ENCODE results near the gene PRAME. TPM values are rescaled to one million over a fixed set of nuclear protein-coding genes. Genes with fewer than 3 reads are reported as not detected.
"Not testable (repeated sequence)": the region's sequence is repeated elsewhere in the genome, so short reads cannot be mapped to it uniquely, and the experiment has no call there.

The PRAME gene, protein sequence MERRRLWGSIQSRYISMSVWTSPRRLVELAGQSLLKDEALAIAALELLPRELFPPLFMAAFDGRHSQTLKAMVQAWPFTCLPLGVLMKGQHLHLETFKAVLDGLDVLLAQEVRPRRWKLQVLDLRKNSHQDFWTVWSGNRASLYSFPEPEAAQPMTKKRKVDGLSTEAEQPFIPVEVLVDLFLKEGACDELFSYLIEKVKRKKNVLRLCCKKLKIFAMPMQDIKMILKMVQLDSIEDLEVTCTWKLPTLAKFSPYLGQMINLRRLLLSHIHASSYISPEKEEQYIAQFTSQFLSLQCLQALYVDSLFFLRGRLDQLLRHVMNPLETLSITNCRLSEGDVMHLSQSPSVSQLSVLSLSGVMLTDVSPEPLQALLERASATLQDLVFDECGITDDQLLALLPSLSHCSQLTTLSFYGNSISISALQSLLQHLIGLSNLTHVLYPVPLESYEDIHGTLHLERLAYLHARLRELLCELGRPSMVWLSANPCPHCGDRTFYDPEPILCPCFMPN
- not detected for total RNA-seq
- long read RNA-seq: 0 reads

DNA sequence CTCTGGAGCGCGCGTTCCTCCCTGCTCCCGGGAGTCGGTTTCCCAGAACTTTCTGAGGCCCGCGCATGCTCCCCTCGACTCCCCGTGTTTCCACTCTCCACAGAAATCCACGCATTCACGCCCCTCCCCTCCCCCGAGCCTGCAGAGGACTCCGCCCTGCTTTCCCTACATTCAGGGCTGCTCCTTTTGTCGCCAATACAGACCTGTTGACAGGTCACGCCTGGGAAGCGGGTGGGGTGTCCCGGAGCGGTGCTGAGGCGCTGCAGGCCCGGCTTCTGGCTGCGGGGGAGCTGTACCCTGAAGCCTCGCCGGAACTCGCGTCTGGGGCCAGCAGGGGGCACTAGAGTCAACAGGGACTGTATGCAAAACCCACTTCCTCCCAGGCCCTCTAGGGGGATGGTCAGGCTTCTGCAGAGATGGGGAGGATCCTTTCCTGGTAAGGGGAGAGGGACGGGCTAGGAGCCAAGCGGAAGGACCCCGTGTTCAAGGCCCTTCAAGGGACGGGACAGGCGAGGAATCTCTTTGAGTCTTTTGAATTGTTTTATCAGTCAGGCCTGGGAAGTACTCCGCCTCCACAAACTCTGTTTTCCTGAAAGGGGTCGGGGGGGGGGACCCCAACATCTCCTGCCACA lies at the start of gene PRAME:
TSS of gene PRAME (minus strand) at position 294 of the 632 bp plus-strand sequence. CDS start 2,433 bp downstream, outside the sequence.
- intact Hi-C loops (cut with DNase I): no loop called here
- DNase-seq (peak; percentile 70), ATAC-seq (ENCODE audit: poor library complexity) (no peak)

DNA sequence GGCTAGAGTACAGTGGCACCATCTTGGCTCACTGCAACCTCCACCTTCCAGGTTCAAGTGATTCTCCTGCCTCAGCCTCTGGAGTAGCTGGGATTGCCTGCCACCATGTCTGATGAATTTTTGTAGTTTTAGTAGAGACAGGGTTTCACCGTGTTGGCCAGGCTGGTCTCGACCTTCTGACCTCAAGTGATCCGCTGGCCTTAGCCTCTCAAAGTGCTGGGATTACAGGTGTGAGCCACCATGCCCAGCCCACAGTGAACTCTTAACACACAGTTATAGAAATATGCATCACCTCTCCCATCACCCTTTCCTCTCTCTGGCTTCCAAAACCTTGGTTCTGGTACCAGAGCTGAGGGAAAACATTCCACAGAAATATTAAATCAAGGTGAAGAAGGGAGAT lies 49.0 kb upstream of the PRAME start:
- intact Hi-C loops (cut with DNase I): not testable (repeated sequence)

DNA sequence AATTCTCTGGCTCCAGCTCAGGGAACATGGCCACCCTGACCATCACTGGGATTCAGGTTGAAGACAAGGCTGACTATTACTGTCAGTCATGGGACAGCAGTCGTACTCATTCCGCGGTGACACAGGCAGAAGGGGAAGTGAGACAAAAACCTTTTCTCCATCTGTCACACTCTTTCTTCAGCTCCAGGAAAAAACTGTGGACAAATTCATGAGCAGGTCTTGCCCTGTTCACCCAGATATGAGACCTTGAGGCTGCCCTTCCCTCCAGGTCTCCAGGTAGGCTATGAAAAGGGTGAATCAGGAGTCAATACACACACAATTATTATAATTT lies 46.0 kb upstream of the PRAME start:
- DNase-seq: no peak
- no peak for ATAC-seq (ENCODE audit: poor library complexity)
- intact Hi-C loops (cut with DNase I): no loop called here

More for the DNA sequence above, 49.0 kb upstream of the PRAME start:
- DNase-seq; ATAC-seq (ENCODE audit: poor library complexity): not testable (repeated sequence)

DNA sequence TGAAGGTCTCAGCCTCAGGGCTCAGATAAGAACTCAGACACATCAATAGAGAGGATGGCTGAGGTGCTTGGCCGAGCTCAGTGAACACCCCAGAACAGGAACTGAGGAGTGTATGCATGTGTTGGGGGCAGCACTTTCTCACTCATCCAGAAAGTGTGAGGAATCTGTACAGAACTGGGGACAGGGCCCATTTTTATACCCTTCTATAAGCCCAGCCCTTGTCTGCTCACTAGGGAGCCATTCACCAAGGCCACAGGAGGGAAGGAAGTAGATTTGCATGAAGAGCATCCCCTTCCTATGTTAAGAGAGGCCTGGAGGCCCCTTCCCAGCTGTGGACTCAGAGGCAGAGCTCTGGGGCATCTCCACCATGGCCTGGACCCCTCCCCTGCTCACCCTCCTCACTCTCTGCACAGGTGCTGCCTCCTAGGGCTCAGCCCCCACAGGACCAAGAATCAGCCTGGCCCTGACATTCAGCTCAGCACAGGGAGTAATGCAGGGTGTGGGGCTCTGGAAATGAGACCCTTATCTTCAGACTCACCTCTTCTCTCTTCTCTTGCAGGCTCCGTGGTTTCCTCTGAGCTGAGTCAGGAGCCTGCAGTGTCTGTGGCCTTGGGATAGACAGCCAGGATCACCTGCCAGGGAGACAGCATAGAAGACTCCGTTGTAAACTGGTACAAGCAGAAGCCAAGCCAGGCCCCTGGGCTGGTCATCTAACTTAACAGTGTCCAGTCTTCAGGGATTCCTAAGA lies 45.4 kb upstream of the PRAME start:
- intact Hi-C loops (cut with DNase I): no loop called here
- DNase-seq (no peak), ATAC-seq (ENCODE audit: poor library complexity) (no peak)

DNA sequence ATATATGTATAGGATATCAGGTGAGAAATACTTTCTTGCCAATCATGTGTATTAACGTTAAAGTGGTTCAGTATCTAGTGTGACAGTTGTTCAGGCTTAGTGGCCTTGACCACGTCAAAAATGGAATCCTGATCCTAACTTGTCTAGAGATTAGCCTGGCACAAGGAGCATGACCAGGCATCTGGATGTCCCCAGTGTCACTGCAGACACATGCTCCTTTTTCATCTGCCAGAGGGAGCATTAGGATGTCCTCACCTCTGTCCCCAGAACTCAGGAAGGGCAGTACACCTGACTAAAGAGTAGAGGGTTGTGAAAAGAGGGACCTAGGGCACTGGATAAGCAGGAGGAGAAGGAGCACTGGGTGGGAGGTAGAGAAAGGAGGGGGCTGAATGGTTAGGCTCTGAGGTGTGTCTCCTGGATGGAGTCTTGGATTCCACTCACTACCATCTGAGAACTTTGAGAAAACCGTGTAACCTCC lies 44.4 kb upstream of the PRAME start:
- intact Hi-C loops (cut with DNase I): no loop called here

DNA sequence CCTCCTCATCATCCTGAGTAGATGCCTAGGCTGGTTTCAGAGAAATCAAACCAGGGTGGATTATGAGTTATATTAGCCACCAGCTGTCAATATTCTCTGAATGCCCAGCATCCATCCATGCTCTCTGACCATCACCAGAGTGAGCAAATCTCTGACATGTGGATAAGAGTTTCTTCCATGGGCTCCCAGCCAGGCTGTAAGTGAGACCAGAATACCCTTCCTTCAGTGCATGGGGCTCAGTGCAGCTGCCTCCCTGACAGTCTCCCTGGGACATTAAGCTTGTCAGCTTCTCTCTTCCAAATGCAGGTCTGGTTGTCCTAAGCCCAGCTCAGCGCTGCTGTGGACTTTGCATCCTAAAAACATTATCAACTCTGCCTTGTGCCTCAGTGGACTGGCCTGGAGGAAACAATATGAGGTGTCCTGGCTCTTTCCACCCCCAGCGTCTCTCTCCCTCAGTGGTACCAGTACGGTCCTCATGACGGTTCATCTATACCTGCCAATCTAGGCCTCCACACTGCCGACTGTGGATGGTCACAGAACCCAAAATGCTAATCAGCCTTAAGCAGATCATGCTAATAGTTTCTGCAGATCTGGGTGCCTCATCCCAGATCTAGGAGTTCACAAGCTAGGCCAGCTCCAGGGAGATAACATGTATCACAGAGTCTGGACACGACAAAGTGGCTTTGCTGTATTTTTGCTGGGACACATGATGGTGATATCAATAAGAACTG lies 41.6 kb upstream of the PRAME start:
- intact Hi-C loops (cut with DNase I): no loop called here
- ATAC-seq (ENCODE audit: poor library complexity) (no peak), DNase-seq (no peak)

More for the DNA sequence above, 44.4 kb upstream of the PRAME start:
- DNase-seq (no peak), ATAC-seq (ENCODE audit: poor library complexity) (no peak)

DNA sequence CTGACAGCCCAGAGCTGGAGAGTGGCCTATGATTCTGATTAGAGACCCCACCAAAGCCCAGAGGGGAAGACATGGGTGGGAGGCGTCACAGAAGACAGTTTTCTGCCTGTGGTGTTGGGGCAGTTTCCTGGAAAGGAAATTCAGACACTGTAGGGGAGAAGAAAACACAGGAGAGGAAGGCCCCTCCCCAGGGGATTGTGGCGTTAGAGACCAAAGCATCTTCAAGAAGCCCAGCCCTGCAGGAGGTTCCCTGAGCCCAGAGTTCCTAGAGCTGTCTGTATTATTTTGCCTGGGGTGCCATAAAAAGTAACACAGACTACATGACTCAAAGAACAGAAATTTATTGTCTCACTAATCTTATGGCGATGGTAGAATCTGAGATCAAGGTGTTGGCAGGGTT lies 40.2 kb upstream of the PRAME start:
- intact Hi-C loops (cut with DNase I): no loop called here
- DNase-seq (no peak), ATAC-seq (ENCODE audit: poor library complexity) (no peak)

DNA sequence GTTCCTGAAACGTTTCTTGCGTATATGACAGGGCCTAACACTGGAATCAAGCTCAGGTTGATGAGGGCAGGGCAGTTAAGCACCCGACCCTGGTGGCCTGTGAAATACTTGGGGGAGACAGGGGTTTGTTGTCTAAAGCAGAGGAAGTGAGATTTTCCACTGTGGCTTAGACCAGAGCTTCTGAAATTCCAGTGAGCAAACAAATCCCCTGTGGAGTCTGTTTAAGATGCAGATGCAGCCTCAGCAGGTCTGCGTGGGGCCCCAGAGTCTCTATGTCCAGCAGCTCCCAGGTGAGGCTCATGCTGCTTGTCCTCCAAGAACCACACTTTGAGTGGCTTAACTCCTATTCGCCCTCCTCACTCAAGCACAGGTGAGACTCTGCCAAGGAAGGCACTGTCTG lies 39.1 kb upstream of the PRAME start:
- ATAC-seq (ENCODE audit: poor library complexity) (no peak), DNase-seq (no peak)
- intact Hi-C loops (cut with DNase I): no loop called here

DNA sequence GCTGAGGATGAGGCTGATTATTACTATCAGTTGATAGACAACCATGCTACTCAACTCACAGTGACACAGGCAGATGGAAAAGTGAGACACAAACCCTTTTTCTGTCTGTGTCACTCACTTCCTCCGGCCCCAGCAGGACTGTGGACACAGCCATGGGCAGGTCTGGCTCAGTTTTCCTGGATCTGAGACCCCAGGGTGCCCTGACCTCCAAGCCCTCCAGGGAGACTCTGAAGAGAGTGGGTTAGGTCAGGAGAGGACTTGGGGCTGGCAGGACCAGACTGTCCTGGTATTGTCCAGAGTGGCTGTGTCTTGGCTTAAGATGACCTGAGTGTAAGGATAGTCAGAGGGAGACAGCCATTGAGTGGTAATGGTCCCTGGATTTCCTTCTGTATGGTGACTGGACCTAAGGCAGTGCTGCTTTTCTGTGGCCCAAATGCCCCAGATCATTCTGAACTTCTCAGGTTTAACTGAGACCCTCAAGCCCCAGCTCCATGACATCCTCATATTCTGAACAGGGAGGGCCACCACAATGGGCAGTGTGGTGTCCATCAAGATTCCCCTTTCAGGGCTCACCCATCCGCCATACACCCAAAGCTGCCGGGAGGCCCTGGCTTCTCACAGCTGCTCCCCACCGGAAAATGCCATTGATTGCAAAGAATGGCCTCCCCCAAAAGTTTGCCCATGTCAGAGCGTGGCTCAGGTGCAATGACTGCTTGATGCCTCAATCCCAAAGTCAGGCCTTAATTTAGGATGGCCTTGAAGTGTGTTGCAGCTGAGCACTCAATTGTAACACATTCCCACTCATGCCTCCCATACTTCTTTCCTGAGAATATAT lies 36.2 kb upstream of the PRAME start:
- DNase-seq (no peak), ATAC-seq (ENCODE audit: poor library complexity) (no peak)
- intact Hi-C loops (cut with DNase I): no loop called here

DNA sequence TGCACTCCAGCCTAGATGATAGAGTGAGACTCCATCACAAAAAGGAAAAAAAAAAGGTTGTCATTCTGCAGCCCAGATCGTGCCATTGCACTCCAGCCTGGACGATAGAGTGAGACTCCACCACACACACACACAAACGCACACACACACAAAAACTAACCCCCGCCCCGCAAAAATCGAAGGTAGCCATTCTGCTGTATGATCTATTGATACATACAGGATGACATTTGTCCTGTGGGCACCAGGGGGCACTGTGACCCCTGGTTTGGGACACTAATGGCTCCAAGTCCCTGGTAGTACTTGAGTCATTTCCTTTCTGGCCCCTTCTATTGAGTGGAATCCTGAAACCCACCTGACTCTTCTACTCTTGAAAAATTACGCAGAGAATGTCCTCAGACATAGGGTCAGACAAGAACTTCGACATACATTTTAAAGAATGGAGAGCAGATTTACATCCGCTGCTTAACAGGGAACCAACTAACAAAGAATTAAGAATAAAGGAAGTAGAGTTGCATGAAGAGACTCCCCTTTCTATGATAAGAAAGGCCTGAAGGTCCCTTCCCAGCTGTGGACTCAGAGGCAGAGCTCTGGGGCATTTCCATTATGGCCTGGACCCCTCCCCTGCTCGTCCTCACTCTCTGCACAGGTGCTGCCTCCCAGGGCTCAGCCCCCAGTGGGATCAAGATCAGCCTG lies 35.0 kb upstream of the PRAME start:
- intact Hi-C loops (cut with DNase I): loop anchor here (5.0 kb wide), 1 partner anchor 153 kb away; no protein-coding TSS in a partner anchor
- DNase-seq: peak; percentile 57
- ATAC-seq (ENCODE audit: poor library complexity): no peak

DNA sequence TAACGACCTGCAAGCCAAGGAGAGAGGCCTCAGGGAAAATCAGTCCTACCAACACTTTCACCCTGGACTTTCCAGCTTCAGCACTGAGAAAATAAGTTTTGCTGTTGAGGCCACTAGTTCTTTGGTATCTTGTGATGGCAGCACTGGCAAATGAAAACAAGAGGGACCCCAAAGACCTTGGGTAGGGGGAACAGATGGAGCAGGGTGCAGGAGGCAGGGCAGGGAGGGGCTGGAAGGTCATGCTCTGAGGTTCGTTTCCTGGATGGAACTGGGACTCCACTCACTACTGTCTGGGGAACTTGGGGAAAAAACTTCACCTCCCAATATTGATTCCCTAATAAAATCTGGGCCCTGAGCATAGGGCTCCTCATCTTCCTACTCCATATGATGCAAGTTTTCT lies 34.2 kb upstream of the PRAME start:
- no peak for ATAC-seq (ENCODE audit: poor library complexity)
- intact Hi-C loops (cut with DNase I): loop anchor here (5.0 kb wide), 1 partner anchor 154 kb away; no protein-coding TSS in a partner anchor
- no peak for DNase-seq

DNA sequence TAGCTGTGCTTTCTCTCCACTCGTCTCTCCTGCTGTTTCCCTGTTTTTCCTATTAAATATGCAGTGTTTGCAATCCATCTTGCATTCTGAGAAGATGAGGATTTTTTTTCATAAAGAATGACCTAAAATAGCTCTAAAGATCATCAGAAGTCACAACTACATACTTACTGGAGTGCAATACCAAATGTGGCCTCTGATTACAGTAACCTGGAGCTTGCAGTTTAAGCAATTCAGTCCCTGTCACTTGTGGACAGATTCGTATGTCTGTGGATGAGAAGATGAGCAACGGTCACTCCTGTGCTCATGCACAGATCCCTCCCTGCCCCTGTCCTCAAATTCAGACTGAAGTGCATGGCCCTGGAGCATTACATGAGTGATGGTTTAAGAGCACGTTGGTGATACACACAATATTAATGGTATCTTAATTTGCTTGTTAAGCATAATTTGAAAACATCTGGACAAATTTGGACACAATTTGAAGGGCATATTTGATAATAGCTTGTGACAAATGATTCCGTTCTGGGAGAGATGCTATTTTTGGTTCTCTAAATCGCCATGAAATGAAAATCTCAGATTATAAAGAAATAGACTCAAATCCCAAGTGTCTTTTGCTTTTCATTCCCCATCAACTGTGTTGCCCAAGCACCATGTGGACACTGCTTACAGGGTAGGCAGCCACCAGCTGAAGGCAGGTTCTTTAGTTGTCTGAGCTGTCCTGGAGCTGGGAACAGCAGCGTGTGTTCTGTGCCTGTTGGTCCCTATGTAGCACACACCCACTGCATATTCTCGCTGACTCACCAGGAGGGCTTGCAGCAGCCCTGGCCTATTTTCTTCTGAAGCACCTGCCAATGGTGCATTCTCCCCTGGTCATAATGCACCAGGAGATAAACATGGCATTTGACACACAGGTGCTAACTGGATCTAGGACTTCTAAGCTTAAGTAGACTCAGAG lies 32.6 kb upstream of the PRAME start:
- ATAC-seq (ENCODE audit: poor library complexity) (no peak), DNase-seq (no peak)
- intact Hi-C loops (cut with DNase I): loop anchor here (5.0 kb wide), 1 partner anchor 156 kb away; no protein-coding TSS in a partner anchor

DNA sequence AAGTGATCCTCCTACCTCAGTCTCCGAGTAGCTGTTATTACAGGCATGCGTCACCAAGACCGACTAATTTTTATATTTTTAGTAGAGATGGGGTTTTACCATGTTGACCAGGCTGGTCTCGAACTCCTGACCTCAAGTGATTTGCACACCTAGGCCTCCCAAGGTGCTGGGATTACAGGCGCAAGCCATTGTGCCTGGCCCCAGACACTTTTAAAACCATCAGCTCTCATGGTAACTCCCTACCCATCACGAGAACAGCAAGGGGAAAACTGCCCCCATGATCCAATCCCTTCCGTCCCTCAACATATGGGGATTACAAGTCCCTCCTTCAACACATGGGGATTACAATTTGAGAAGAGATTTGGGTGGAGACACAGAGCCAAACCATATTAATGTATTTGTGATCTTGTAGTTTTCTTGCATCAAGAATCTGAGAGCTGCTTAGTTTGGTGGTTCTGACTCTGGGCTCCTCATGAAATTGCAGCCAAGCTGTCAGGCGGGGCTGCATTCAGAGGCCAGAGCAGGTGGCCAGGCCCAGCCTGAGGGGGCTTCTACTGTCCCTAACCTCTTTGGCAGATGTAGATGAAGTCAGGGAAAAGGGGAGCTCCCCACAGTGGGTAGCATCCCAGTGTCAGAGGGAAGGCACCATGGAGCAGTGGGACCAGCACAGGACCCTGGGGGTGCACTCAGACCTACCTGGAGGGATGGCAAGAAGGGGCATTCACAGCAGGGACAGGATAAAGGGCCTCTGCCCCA lies 31.2 kb upstream of the PRAME start:
- intact Hi-C loops (cut with DNase I): loop anchor here (5.0 kb wide), 1 partner anchor 157 kb away; no protein-coding TSS in a partner anchor
- DNase-seq (no peak), ATAC-seq (ENCODE audit: poor library complexity) (no peak)

DNA sequence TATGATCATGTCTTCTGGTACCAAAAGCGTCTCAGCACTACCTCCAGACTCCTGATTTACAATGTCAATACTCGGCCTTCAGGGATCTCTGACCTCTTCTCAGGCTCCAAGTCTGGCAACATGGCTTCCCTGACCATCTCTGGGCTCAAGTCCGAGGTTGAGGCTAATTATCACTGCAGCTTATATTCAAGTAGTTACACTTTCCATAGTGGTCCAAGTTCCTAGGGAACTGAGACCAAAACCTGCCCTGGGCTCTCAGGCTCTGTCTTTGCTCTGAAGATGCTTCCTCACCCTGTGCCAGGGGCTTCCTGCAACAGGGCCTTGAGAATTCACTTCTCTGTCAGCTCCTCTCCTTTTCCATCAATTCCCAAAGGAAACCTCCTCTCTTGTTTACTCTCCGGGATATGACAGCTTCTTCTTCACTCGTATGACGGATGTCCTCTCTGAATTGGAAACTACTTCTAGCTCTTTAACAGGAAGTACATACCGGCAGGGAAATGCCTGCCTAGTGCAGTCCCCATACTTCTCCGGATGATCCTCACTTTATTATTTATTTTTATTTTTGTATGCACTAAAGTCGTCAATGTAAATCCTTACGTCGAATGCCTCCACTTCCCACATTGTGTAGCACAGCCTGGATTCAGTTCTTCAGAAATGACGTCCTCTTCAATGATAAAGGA lies 29.6 kb upstream of the PRAME start:
- ATAC-seq (ENCODE audit: poor library complexity): no peak
- no peak for DNase-seq
- intact Hi-C loops (cut with DNase I): no loop called here
